T-helper 1 cell treated with Interleukin-12 subunit alpha and Interleukin-12 subunit beta and Interleukin-4 antibody, amounts not matched to agents 30 ng/mL and 1 ng/mL, for 36 hours (primary cell): ENCODE measurements around the gene CGREF1. TPM values are rescaled to one million over a fixed set of nuclear protein-coding genes. Genes with fewer than 3 reads are reported as not detected.

Source experiments
- intact Hi-C: fragments of 100-400 bp; cut with micrococcal nuclease; formaldehyde crosslinking; loops from one replicate; pipeline ENCODE4 v1.15.1; 2024
- total RNA-seq: library from RNA; stranded (reverse); gene quantifications from 2 replicates; pipeline ENCODE4 v1.2.3, GENCODE V29; 2022

Gene CGREF1
- total RNA-seq, 1 donor from 2014 or later: 3.5 TPM

GRCh38 chr2:27138111-27138510 is 19.2 kb upstream of the CGREF1 start:
- intact Hi-C loops: no loop called here

GRCh38 chr2:27137322-27137935 is 18.5 kb upstream of the CGREF1 start:
- intact Hi-C loops: no loop called here

GRCh38 chr2:27136751-27137150 is 17.8 kb upstream of the CGREF1 start:
- intact Hi-C loops: no loop called here

GRCh38 chr2:27135478-27135955 is 16.6 kb upstream of the CGREF1 start:
- intact Hi-C loops: loop anchor here (2.0 kb wide), 2 partner anchors 17 to 351 kb away; partner anchors contain the start of gene CGREF1

GRCh38 chr2:27134781-27135477 is 16.0 kb upstream of the CGREF1 start:
- intact Hi-C loops: loop anchor here (1.0 to 5.0 kb wide), 15 partner anchors 12 to 1257 kb away; partner anchors contain the start of genes ABHD1, AGBL5, ATRAID and CAD

GRCh38 chr2:27133905-27134780 is 15.2 kb upstream of the CGREF1 start, which contains the start of gene PREB:
Gene PREB (minus strand): TSS chr2:27134636. CDS start chr2:27134421, 215 bp downstream.
- intact Hi-C loops: loop anchor here (1.0 to 5.0 kb wide), 15 partner anchors 11 to 1258 kb away; partner anchors contain the start of genes ABHD1, AGBL5, ATRAID and CAD

GRCh38 chr2:27133195-27133875 is 14.4 kb upstream of the CGREF1 start:
- intact Hi-C loops: loop anchor here (5.0 kb wide), 3 partner anchors 239 to 1259 kb away; partner anchors contain the start of genes EIF2B4, FOSL2, SLC4A1AP and SNX17

- intact Hi-C loops: loop anchor here (5.0 kb wide), 3 partner anchors 241 to 1261 kb away; partner anchors contain the start of genes EIF2B4, FOSL2, SLC4A1AP and SNX17
Observed at GRCh38 chr2:27131429-27131828, 12.5 kb upstream of the CGREF1 start.

GRCh38 chr2:27130396-27130795 is 11.5 kb upstream of the CGREF1 start:
- intact Hi-C loops: loop anchor here (5.0 kb wide), 3 partner anchors 242 to 1262 kb away; partner anchors contain the start of genes EIF2B4, FOSL2, SLC4A1AP and SNX17

- intact Hi-C loops: no loop called here
Observed at GRCh38 chr2:27128668-27129571, 10.0 kb upstream of the CGREF1 start.

- intact Hi-C loops: no loop called here
Observed at GRCh38 chr2:27127883-27128667, 9.1 kb upstream of the CGREF1 start.

- intact Hi-C loops: no loop called here
Observed at GRCh38 chr2:27126252-27126710, 7.4 kb upstream of the CGREF1 start.

- intact Hi-C loops: no loop called here
Observed at GRCh38 chr2:27125104-27125503, 6.2 kb upstream of the CGREF1 start.

GRCh38 chr2:27123302-27124150 is 4.6 kb upstream of the CGREF1 start, which contains the start of gene ABHD1:
Gene ABHD1 (plus strand): TSS chr2:27123815. CDS start chr2:27123949, 134 bp downstream.
- intact Hi-C loops: loop anchor here (1.0 kb wide), 4 partner anchors 11 to 94 kb away; partner anchors contain the start of genes ATRAID, CAD, PREB and SLC5A6

GRCh38 chr2:27122791-27123190 is 3.9 kb upstream of the CGREF1 start:
- intact Hi-C loops: loop anchor here (1.0 kb wide), 4 partner anchors 12 to 95 kb away; partner anchors contain the start of genes ATRAID, CAD, PREB and SLC5A6

- intact Hi-C loops: no loop called here
Observed at GRCh38 chr2:27121906-27122305, 3.0 kb upstream of the CGREF1 start.

GRCh38 chr2:27119330-27119670 is 372 bp upstream of the CGREF1 start:
- intact Hi-C loops: loop anchor here (2.0 kb wide), 1 partner anchor 16 kb away; the partner anchor contains the start of gene PREB
